Activated B cell treated with CpG ODN at 0.5 μM for 24 hours (primary cell): ENCODE measurements around the gene RIPOR3. TPM values are rescaled to one million over a fixed set of nuclear protein-coding genes. Genes with fewer than 3 reads are reported as not detected.

Experiments
- ATAC-seq: fragments of 200-7000 bp; cut with Tn5 transposase; one replicate; pipeline ENCODE4 v1.10.0; 2021; ENCODE audit warnings: low read depth, mild to moderate bottlenecking, moderate library complexity
- CTCF ChIA-PET: fragments of 350-600 bp; sonication (Branson Sonifier 250); formaldehyde crosslinking; loops from one replicate; lab custom pipeline; 2021; ENCODE audit warnings: antibody characterized with exemption; lab: Charles Lee
- POLR2A ChIA-PET: fragments of 350-600 bp; sonication (Branson Sonifier 250); formaldehyde crosslinking; loops from one replicate; lab custom pipeline; 2021; ENCODE audit warnings: antibody characterized with exemption; lab: Charles Lee
- DNase-seq: peaks from one replicate; pipeline ENCODE4 v3.0.0; 2022
- H3K27ac Mint-ChIP-seq: one replicate; pipeline ENCODE4 v1.8.0; 2020; ENCODE audit warnings: mixed read lengths
- H3K27me3 Mint-ChIP-seq: one replicate; pipeline ENCODE4 v1.8.0; 2021; ENCODE audit warnings: mixed read lengths
- H3K36me3 Mint-ChIP-seq: one replicate; pipeline ENCODE4 v1.8.0; 2021; ENCODE audit warnings: low read depth, mixed read lengths
- H3K4me1 Mint-ChIP-seq: one replicate; pipeline ENCODE4 v1.8.0; 2021; ENCODE audit warnings: mixed read lengths
- H3K4me3 Mint-ChIP-seq: one replicate; pipeline ENCODE4 v1.8.0; 2020; ENCODE audit warnings: mild to moderate bottlenecking, mixed read lengths
- H3K9me3 Mint-ChIP-seq: one replicate; pipeline ENCODE4 v1.8.0; 2020; ENCODE audit warnings: mixed read lengths
- intact Hi-C: fragments of 100-400 bp; cut with micrococcal nuclease; formaldehyde crosslinking; loops from one replicate; pipeline ENCODE4 v1.15.1; 2024
- total RNA-seq: library from RNA; stranded (reverse); gene quantifications from 2 replicates; pipeline ENCODE4 v1.2.3, GENCODE V29; 2022
- TF ChIP-seq, protein P1 (sequence below): fragments of 200-600 bp; IDR thresholded peaks from one replicate; pipeline ENCODE4 v1.8.0; 2022; ENCODE audit warnings: antibody characterized with exemption, mild to moderate bottlenecking

Gene RIPOR3
- total RNA-seq, 1 donor from 2014 or later: not detected

DNA sequence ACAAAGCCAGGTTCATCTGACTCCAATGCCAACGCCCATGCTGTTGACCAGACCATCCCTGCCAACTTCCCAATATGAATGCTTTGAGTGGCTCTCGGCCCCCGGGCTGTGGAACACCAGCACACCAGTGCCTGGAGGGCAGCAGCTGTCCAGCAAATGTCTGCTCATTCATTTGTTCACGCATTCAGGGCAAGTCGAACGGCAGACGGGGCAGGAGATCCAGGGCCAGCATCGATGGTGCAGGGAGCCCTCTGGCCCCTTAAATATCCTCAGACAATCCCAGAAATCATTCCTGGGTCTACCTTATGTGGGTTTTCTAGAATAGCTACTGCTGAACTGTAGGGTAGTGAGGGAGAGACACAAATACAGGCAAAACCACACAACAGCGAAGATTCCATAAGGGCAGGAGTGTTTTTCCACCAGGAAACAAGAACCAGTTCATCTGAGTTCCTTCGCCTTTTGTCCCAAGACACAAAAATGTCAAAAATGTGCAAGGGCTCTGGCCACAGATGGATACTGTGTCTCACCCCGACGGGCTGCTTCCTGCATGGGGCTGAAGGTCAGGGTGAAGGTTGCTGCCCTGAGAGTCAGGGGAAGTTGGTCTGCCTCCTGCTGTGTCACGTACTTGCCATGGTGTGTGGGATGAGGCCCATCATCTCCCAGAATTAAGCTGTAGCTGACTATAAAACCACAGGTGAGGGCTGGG lies 15.5 kb downstream of the RIPOR3 start:
- H3K4me3 Mint-ChIP-seq: no peak overlapping the region
- intact Hi-C loops: no loop called here
- H3K9me3 Mint-ChIP-seq: no peaks in the 10 kb centered on the region
- no peak overlapping the region for H3K27ac Mint-ChIP-seq
- POLR2A ChIA-PET: no interaction called here
- CTCF ChIA-PET: no interaction called here
- ATAC-seq (no peak), DNase-seq (no peak)
- TF ChIP-seq, protein P1, sequence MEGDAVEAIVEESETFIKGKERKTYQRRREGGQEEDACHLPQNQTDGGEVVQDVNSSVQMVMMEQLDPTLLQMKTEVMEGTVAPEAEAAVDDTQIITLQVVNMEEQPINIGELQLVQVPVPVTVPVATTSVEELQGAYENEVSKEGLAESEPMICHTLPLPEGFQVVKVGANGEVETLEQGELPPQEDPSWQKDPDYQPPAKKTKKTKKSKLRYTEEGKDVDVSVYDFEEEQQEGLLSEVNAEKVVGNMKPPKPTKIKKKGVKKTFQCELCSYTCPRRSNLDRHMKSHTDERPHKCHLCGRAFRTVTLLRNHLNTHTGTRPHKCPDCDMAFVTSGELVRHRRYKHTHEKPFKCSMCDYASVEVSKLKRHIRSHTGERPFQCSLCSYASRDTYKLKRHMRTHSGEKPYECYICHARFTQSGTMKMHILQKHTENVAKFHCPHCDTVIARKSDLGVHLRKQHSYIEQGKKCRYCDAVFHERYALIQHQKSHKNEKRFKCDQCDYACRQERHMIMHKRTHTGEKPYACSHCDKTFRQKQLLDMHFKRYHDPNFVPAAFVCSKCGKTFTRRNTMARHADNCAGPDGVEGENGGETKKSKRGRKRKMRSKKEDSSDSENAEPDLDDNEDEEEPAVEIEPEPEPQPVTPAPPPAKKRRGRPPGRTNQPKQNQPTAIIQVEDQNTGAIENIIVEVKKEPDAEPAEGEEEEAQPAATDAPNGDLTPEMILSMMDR: no peak
- no peaks in the 10 kb centered on the region for H3K36me3 Mint-ChIP-seq
- no peaks in the 10 kb centered on the region for H3K4me1 Mint-ChIP-seq
- H3K27me3 Mint-ChIP-seq: peaks cover 11% of the 10 kb centered on the region

- Mint-ChIP-seq H3K27ac (no peak overlapping the region), H3K9me3 (no peaks in the 10 kb centered on the region), H3K27me3 (peaks cover 11% of the 10 kb centered on the region), H3K4me3 (no peak overlapping the region), H3K4me1 (no peaks in the 10 kb centered on the region), H3K36me3 (no peaks in the 10 kb centered on the region)
- no peak for DNase-seq
- CTCF ChIA-PET: no interaction called here
- no peak for ATAC-seq
- intact Hi-C loops: no loop called here
- TF ChIP-seq, protein P1: no peak
- POLR2A ChIA-PET: no interaction called here
Observed at GRCh38 chr20:50674138-50674825, 17.1 kb downstream of the RIPOR3 start.

- intact Hi-C loops: no loop called here
- DNase-seq (no peak), ATAC-seq (no peak)
- Mint-ChIP-seq H3K4me3 (no peak overlapping the region), H3K36me3 (no peaks in the 10 kb centered on the region), H3K9me3 (no peaks in the 10 kb centered on the region), H3K27me3 (peaks cover 11% of the 10 kb centered on the region), H3K4me1 (no peaks in the 10 kb centered on the region), H3K27ac (no peak overlapping the region)
- TF ChIP-seq, protein P1: no peak
- ChIA-PET POLR2A (no interaction called here), CTCF (no interaction called here)
Observed at GRCh38 chr20:50673466-50674137, 17.7 kb downstream of the RIPOR3 start.

GRCh38 chr20:50673146-50673465 lies 18.2 kb downstream of the RIPOR3 start:
- Mint-ChIP-seq H3K27ac (no peak overlapping the region), H3K4me1 (no peaks in the 10 kb centered on the region), H3K36me3 (no peaks in the 10 kb centered on the region), H3K27me3 (peaks cover 9% of the 10 kb centered on the region), H3K4me3 (no peak overlapping the region), H3K9me3 (no peaks in the 10 kb centered on the region)
- ChIA-PET CTCF (no interaction called here), POLR2A (no interaction called here)
- ATAC-seq (no peak), DNase-seq (no peak)
- intact Hi-C loops: no loop called here
- TF ChIP-seq, protein P1: no peak

DNA sequence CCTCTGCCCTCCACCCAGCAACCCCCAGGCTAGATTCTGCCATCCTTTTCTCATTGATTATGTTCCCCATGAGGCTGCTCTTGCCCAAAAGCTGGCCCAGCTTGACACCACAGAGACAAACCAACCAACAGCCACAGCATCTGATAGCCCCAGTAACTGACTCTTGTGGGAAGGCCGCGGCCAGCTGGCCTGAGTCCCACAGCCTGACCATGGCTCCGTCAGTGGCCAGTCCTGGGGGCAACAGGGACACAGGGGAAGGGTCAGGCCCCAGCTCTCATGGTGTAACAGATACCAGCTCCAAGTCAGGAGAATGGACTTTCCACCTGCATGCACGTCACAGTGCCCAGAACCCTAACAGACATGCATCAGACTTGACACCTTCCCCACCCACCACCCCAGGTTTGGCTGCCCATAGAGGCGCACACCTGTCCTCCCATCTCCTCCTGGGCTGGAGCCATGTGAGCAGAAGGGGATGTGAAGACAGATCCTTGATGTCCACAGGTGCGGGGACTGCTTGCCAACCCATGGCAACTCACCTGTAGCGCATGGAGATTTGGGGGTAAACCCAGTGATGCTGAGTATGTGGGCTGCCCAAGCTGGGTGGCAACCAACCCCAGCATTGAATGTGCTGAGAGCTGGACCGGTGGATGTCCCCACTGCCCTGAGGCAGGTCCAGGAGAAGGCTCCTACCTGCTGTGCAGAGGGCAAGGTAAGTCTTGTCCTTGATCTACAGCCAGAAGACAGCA lies 18.8 kb downstream of the RIPOR3 start:
- H3K4me1 Mint-ChIP-seq: no peaks in the 10 kb centered on the region
- ChIA-PET POLR2A (no interaction called here), CTCF (no interaction called here)
- ATAC-seq: no peak
- intact Hi-C loops: no loop called here
- no peaks in the 10 kb centered on the region for H3K9me3 Mint-ChIP-seq
- H3K36me3 Mint-ChIP-seq: no peaks in the 10 kb centered on the region
- H3K27ac Mint-ChIP-seq: no peak overlapping the region
- no peak for DNase-seq
- TF ChIP-seq, protein P1: no peak
- no peak overlapping the region for H3K4me3 Mint-ChIP-seq
- peaks cover 6% of the 10 kb centered on the region for H3K27me3 Mint-ChIP-seq
